Measurements from ENCODE around the gene NAGA.
"Not testable (repeated sequence)": the region's sequence is repeated elsewhere in the genome, so short reads cannot be mapped to it uniquely, and the experiment has no call there.

The NAGA gene

DNA sequence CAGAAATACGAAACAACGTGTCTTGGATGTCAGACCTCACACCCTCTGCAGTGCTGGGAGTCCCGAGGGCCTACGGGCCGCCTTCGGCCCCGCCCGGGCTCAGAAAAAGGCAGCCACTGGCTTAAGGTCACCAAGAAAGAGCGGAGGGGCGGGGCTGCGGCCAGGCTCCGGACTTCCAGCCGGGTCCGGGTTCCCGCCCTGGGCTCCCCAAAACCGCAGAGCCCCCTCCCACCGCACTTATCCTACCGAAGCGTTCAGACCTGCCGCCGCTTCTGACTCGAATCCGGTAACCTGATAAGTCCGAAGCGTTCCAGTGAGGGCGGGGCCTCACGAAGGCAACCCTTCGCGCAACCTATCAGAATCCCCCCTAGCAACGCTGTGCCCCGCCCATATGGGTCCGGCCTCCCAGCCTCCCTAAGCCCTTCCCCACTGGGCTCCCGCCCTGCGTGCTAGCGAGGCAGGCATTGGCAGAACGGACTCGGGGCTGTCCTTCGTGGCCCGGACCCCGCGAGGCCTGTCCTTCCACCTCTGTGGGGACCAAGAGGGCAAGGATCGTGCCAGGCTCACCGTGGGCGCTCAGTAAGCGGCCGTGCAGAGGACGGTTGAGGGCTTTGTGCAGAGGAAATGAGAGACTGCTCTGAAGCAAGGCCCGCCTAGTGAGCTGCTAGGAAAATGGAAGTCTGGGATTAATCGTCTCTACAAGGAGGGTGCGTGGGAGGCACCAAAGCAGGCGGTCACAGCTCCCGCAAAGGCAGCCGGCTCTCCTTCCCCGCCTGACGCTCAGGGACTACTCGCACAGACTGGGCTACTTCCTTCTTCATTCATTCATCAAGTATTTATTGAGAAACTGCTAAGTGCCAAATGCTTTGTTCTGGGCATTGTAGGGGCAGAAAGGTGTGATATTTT is at the start of gene NAGA:
Gene NAGA (minus strand): TSS at position 296 of the 906 bp plus-strand sequence. CDS start 515 bp downstream, outside the sequence.
- DNase-seq (ENCODE audit: low read depth in 3 of 3) = peak; percentile 84 to 95 (median 85)

DNA sequence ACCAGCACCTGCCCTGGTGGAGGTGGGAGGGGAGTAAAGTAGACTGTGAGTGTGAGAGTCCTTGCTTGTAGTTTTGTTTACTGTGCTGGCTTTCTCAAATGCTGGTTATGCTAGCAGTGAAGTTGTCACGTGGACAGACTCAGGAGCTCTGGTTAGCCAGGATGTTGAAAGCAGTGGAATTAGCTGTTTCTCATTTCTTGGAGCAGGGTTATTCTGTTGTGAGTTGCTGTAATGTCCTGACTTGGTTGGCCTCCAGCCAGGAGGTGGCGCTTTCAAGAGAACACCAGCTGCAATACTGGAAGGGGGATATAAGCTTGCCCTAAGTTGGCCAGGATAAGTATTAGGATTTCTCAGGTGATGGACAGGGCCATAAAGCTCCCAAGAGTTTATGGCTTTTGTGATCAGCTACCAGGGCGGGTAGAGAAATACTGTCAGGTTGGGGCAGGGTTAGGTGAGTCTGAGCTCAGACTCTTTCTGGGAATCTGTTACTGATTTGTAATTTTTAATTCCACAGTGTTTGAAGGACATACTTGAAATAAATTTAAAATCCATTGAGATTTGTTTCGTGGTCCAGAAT is 46.3 kb upstream of the NAGA start:
- DNase-seq (ENCODE audit: low read depth in 3 of 3) = no peak

DNA sequence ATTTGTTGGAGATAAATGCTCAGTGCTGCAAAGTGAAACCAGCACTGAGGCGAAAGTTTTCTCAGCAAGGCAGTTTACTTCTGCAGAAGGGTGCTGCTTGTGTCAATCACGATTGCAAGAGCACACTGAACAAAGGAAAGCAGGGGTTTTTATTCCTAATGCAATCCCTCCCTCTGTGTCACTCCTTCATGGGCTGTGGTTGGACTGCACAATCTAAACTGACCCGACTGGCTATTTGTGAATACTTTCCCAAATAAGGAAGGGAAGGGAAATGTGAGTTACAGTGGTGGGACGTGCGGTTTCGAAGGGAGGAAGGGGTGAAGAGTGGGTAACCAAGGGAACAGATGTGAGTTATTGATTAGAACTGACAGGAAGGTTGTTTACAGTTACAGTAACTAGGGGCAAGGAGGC is 44.8 kb upstream of the NAGA start:
- not testable (repeated sequence) for DNase-seq (ENCODE audit: low read depth in 3 of 3)

DNA sequence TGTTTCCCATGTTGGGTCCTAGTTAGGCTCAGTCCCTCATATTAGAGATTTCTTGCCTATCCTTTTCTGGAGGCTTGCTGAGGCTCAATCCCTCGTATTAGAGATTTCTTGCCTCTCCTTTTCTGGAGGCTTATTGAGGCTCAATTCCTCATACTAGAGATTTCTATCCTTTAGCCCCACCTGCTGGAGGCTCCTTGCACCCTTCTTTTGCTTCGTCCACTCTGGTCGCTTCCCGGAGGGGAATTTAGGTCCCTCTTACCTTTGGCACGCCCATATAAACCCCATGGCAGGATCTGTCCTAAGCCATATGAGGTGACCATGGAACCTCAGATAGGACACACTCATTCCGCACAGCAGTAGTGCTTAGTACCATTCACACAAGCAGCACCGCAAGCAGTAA is 44.1 kb upstream of the NAGA start:
- DNase-seq (ENCODE audit: low read depth in 3 of 3) = no peak

DNA sequence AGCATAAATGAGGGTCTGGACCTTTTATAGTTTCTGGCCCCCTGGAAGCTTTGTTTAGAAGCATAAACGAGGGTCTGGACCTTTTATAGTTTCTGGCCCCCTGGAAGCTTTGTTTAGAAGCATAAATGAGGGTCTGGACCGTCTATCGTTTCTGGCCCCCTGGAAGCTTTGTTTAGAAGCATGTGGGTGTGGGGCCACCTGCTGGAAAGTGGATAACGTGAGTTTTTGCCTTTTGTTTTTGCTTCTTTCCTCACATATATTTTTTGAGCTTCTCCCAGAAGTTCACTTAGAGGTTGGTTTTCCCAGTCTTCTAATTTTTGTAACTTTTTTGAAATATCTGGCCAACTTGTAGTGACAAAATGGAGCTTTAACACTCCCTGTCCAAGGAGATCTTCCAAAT is 42.2 kb upstream of the NAGA start:
- not testable (repeated sequence) for DNase-seq (ENCODE audit: low read depth in 3 of 3)

DNA sequence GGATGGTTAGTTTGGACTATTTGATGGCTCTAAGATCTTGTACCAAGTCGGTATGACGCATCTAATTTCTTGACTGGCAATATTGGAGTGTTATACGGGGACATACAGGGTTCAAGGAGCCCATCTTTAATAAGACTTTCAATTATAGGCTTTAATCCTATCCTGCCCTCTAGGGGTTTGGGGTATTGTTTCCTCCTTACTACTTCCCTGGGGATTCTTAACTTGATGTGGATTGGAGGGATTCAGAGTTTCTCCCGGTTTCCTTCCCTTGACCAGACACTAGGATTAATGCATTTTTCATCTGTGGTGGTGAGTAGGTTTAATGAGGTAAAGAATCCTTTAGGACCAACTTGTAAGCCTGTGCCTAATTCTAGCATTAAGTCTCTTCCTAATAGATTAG is 41.2 kb upstream of the NAGA start:
- no peak for DNase-seq (ENCODE audit: low read depth in 3 of 3)

DNA sequence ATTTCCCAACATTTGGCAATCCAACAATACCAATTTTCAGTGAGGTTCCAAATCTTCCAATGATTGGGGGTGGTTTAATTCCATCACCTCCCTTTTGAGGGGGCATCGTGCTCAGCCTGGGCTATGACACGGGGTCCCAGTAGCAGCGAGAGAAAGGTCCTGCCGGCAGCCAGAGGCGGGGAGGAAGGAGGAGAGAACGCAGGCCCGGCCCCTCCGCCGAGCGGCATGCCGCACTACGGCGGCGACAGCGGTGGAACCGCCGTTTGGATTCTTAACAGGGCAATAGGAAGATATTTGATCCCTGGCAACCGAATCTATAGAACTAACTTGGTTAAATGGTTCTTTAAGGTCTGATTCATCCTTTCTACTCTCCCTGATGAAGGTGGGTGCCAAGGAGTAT is 38.2 kb upstream of the NAGA start:
- no peak for DNase-seq (ENCODE audit: low read depth in 3 of 3)

DNA sequence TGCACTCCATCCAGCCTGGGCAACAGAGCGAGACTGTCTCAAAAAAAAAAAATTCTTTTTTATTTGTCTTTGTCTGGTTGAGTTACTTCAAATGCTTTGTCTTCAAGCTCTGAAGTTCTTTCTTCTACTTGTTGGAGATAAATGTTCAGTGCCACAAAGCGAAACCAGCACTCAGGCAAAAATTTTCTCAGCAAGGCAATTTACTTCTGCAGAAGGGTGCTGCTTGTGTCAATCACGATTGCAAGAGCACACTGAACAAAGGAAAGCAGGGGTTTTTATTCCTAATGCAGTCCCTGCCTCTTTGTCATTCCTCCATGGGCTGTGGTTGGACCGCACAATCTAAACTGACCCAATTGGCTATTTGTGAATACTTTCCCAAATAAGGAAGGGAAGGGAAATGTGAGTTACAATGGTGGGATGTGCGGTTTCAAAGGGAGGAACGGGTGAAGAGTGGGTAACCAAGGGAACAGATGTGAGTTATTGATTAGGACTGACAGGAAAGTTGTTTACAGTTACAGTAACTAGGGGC is 33.8 kb upstream of the NAGA start:
- not testable (repeated sequence) for DNase-seq (ENCODE audit: low read depth in 3 of 3)

DNA sequence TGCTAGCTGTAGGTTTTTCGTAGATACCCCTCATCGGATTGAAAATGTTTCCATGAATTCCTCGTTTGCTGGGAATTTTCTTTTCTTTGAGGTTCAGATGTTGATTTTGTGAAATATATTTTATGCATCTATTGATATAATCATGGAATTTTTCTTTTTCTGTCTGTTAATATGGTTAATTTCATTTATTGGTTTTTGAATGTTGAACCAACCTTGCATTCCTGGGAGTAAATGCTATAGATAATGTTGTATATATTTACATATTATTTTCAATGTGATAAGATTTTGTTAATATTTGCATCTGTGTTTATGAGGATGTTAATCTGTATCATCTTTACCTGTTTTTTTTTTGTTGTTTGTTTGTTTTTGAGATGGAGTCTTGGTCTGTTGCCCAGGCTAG is 30.6 kb upstream of the NAGA start:
- DNase-seq (ENCODE audit: low read depth in 3 of 3) = no peak

DNA sequence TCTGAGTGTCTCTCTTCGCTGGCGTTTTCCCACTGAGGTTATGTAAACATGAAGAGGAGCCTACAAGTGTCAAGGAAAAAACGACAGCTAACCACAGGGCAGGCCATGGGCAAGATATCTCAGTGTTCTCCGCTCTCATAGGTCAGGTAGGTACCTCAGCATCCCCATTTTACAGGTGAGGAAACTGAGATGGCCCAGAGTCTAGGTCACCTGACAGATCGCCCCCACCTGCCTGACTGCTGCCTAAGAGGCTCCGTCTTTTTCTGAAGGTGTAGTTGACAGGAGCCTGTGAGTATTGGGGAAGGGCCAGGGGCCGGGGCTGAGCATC is 20.8 kb upstream of the NAGA start:
- no peak for DNase-seq (ENCODE audit: low read depth in 3 of 3)

DNA sequence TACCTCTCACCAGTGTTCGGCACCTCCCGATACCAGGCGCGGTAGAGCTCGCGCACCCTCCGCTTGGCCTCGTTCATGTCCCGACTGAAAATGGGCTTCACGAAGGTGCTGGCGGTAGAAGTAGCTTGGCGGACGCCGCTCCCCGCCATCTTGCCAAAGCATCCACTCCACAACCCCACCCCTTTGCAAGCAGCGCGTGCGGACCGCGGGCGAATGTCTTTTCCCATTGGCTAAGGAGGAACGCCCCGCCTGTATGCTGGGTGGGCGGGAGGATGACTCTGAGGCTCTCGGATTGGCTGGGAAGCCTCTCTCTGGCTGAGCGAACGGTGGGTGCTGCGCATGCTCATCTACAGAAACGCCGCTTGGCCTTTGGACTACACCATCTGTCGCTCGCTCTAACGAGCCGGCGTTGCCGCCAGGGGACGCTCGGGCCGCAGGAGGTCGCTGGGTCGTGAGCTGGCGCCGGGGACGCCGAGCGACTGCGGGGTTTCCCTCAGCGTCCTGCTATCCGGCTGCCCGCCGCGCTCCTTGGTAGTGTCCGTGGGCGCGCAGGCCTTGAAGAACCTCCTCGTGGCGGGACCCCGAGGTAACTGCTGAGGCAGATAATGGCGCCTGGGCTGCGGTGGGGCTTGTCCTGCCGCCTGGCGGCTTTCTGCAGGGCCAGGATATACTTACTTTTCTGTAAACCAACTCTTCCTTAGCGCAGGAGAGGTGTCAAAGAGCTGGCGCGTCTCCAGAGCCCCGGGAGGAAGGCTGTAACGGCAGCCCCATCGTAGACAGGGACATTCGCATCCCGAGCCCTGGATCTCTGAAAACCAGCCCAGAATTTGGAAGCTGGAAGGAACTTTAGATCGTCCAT is 20.2 kb upstream of the NAGA start, which contains the start of gene NDUFA6:
Gene NDUFA6 (minus strand): TSS at position 177 of the 859 bp plus-strand sequence. CDS start 28 bp downstream, at position 149.
- DNase-seq (ENCODE audit: low read depth in 3 of 3) = peak; percentile 96 to 98 (median 98)

DNA sequence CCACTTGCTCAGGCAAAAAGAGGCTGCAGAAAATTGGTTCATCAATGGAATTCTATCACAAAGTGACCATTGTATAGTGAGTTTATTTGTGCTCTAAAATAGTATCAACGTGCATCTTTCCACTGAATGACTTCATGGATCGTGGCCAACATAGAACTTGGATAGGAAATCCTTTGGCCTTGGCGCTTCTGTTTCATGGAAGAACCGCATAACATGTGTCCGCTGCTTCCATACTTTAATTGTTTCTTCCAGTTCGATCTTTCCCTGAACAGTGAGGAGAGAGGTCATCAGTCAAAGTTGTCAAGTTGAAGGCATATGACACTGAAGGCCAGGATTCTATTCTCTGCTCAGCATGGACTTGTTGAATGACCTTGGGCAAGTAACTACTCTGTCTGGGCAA is 15.4 kb upstream of the NAGA start:
- DNase-seq (ENCODE audit: low read depth in 3 of 3) = no peak

DNA sequence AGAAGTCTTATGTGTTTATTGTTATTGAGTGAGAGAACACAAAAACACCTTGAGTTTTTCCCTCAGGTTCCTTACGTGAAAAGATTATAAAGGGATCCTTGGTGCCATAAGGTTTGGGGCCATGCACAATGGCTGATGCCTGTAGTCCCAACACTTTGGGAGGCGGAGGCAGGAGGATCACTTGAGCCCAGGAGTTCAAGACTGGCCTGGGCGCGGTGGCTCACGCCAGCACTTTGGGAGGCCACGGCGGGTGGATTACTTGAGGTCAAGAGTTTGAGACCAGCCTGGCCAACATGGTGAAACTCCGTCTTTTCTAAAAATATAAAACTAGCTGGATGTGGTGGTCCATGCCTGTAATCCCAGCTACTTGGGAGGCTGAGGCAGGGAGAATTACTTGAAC is 14.3 kb upstream of the NAGA start:
- no peak for DNase-seq (ENCODE audit: low read depth in 3 of 3)

DNA sequence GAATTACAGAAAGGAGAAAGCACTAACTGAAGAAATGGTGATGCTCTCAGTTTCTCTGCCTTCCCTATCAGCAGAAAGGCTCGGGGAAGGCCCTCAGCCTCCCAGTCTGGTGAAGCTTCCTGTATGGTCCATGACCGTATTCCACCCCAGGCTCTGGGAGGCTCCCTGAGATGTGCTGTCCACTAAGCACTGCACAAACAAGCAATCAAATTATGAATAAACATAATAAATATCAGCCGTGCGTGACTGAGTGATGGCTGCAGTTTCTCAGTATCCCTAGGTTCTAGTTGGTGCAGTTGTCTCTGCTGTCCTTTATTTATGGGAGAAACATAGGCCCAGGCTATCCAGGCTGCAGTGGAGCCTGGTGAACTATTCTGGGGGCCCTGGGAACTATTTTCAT is 12.5 kb upstream of the NAGA start:
- no peak for DNase-seq (ENCODE audit: low read depth in 3 of 3)

DNA sequence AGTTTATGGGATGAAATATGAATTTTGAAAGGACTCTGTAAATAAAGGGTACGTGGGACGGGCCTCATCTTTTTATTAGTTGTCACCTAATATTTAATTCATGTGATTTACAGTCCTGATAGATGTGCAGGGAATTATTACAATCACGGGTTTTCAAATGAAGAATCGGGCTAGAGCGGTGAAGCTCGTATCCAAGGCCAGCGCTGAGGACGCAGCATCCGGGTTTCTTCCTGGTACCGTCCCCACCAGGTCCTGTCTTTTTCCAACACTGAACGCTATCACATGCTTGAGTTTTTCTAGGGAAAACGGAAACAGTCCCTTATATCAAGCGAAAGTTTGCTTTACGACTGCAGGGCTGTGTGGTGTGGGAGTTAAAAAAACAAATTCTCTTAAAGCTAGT is 9.7 kb upstream of the NAGA start:
- DNase-seq (ENCODE audit: low read depth in 3 of 3) = no peak

DNA sequence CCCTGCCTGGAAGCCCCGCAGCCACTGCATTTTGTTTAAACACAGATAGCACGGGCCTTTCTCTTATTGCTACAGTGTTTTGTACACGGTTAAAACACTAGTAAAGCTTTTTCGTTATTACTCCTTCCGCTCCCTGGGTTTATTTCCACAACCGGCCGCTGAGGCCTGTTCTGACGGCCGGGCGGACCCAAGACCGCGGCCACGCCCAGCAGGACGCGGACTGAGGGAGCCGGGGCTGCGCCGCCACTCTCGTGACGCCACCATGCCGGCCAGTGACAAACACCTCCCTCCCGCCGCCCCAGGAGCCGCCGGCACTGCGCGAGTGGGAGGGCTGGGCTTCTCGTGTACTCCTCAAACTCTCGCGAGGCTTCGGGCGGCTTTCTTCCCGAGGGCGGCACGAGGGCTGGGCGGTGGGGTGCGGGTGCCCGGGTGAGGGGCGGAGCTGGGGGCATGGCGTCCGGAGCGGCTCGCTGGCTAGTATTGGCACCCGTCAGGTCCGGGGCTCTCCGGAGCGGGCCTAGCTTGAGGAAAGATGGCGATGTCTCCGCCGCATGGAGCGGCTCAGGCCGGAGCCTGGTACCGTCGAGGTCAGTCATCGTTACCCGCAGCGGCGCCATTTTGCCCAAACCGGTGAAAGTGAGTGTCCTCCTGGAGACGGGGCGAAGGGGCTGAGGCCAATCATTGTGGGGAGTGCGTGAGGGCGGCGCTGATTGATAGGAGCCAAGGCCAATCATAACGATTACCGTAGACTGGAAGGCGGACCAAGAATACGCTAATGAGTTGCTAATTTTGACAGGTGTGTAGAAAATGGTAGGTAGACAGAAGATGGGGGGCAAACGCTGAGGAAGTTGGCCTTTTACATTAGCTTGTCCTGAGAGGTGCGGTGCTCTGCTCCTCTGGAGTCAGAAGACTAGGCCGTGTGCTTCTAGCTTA is 9.0 kb upstream of the NAGA start, which contains the start of gene SMDT1:
Gene SMDT1 (plus strand): TSS at position 382 of the 933 bp plus-strand sequence. CDS start 69 bp downstream, at position 451.
- peak; percentile 93 to 98 (median 95) for DNase-seq (ENCODE audit: low read depth in 3 of 3)

DNA sequence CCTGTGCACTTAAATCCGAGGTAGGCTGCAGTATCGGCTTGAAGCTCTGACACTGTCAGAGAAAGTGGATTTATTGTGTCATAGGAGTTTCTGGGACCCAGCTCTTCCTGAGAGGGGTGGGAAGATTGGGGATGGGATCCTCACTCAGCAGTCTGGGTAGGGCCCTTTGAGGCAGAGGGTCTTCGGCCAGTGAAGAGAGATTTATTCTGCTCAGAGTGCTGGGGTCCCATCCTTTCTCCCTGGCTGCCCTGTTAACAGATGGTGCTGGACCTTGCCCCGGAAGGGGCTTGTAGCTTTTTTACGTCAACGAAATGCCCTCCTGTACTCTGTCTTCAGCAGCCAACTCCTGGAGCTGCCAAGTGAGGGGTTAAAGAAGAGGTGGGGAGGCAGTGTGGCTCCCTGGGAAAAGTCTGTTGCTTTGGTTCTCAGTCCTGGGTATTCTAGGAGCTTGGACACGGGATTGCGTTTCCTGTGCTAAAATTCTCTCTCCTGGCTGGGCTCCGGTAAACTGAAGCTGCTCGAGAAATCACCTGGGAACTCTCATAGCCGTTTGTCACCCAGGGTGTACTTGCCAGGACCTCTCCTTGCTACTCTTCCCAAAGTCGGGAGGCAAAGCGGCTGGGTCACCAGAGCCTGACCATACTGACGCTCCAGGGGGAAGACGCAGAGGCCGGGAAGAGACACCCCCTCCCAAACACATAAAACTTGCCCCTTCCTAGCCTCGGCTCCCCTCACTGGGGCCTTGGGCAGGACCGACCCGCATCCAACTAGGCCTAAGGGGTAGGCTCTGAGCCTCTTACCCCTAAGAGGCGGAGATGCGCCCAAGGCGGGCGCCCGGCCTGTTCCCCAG is 8.1 kb upstream of the NAGA start:
- DNase-seq (ENCODE audit: low read depth in 3 of 3) = peak in 1 of 3 experiments; percentile 22

DNA sequence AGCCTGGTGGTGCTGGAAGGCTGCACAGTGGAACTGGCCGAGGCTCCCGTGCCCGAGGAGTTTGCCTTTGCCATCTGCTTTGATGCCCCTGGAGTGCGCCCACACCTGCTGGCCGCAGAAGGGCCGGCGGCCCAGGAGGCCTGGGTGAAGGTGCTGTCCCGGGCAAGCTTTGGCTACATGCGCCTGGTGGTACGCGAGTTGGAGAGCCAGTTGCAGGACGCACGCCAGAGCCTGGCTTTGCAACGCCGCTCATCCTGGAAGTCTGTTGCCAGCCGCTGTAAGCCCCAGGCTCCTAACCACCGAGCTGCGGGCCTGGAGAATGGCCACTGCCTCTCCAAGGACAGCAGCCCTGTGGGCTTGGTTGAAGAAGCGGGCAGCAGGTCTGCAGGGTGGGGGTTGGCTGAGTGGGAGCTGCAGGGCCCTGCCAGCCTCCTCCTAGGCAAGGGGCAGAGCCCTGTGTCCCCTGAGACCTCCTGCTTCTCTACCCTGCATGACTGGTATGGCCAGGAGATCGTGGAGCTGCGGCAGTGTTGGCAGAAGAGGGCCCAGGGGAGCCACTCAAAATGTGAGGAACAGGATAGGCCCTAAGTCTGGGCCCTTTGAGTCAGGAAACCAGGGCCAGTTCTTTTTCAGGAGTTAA is 7.0 kb upstream of the NAGA start:
- DNase-seq (ENCODE audit: low read depth in 3 of 3) = no peak

DNA sequence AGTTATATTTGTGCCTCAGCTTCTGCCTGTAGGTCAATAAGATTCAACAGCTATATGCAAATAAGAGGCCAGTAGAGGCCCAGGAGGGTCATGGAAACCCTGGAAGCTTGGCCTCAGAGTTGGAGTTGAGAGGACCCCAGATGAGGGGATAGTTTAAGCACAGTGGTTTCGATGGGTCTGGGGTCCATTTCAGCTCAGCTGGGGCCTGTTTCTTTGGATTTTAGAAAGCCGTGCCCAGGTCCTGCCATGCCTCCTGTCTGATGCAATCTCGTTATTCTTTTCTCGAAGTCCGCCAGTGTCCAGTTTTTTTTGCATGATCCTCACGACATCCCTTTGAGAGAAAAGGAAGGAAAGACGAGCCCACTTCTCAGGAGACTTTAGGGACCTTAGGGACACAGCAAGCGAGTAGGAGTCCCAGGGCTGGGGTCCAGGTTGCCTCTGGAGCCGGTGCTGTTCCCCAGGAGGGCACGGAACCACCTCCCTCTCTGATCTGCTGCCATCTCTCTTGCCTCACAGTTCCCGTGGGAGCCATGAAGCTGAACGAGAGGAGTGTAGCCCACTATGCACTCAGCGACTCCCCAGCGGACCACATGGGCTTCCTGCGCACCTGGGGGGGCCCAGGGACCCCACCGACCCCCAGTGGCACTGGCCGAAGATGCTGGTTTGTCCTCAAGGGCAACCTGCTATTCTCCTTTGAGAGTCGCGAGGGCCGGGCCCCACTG is 6.3 kb upstream of the NAGA start:
- no peak for DNase-seq (ENCODE audit: low read depth in 3 of 3)

Data from stimulated activated CD4-positive, alpha-beta T cell treated with anti-CD3 and anti-CD28 coated beads, TNF-alpha, amount 100 ng/mL, for 24 hours (primary cell).